SU-DHL-6 (cell line): ENCODE data around the gene ISOC1.

Experiments used
- H2AFZ ChIP-seq: fragments of 200-600 bp; sonication (generic); 2 replicates; pipeline ENCODE4 v1.6.1; 2014; ENCODE audit warnings: low read depth, mild to moderate bottlenecking, moderate library complexity, mixed read lengths, antibody characterized with exemption, low read length; ENCODE audit not compliant: severe bottlenecking
- H3F3A ChIP-seq: fragments of 200-600 bp; shearing (Covaris generic); 2 replicates; pipeline ENCODE4 v1.6.0; 2016; ENCODE audit warnings: antibody characterized with exemption, mild to moderate bottlenecking; ENCODE audit not compliant: insufficient read depth
- H3K27ac ChIP-seq: fragments of 200-600 bp; sonication (generic); 2 replicates; pipeline ENCODE4 v1.5.1; 2016; ENCODE audit warnings: low read depth, mild to moderate bottlenecking, low read length, moderate library complexity, mixed read lengths
- H3K27me3 ChIP-seq: fragments of 200-600 bp; sonication (generic), shearing (Covaris generic); 2 replicates; pipeline ENCODE4 v1.6.0; 2014; ENCODE audit warnings: mild to moderate bottlenecking, low read length
- H3K36me3 ChIP-seq: fragments of 200-600 bp; sonication (generic); 2 replicates; pipeline ENCODE4 v1.6.1; 2014; ENCODE audit warnings: mild to moderate bottlenecking, low read length, mixed read lengths
- H3K4me2 ChIP-seq: fragments of 300-600, 200-600 bp; shearing (Covaris generic), sonication (generic); 2 replicates; pipeline ENCODE4 v1.6.0; 2014; ENCODE audit warnings: low read length, low read depth, mild to moderate bottlenecking; ENCODE audit not compliant: poor library complexity, severe bottlenecking
- H3K4me3 ChIP-seq: fragments of 200-600 bp; sonication (generic); 2 replicates; pipeline ENCODE4 v1.5.1; 2014; ENCODE audit warnings: antibody characterized with exemption, low read length, mild to moderate bottlenecking, mixed read lengths; ENCODE audit not compliant: insufficient read depth, poor library complexity, severe bottlenecking
- H3K79me2 ChIP-seq: fragments of 200-600 bp; sonication (generic); 2 replicates; pipeline ENCODE4 v1.6.1; 2014; ENCODE audit warnings: mild to moderate bottlenecking, low read length, moderate library complexity; ENCODE audit not compliant: insufficient read depth
- H3K9ac ChIP-seq: fragments of 200-600 bp; sonication (generic); 2 replicates; pipeline ENCODE4 v1.7.0; 2014; ENCODE audit warnings: mild to moderate bottlenecking, low read length
- H3K9me2 ChIP-seq: fragments of 200-600 bp; sonication (generic); replicated peaks from 2 replicates; pipeline ENCODE4 v1.6.1; 2014; ENCODE audit warnings: low read length; ENCODE audit not compliant: insufficient read depth
- H3K9me3 ChIP-seq: fragments of 200-600 bp; sonication (generic); 2 replicates; pipeline ENCODE4 v1.6.1; 2014; ENCODE audit warnings: low read length, mixed read lengths; ENCODE audit not compliant: insufficient read depth
- H4K20me1 ChIP-seq: fragments of 200-600 bp; sonication (generic); 2 replicates; pipeline ENCODE4 v1.6.1; 2014; ENCODE audit warnings: low read depth, mild to moderate bottlenecking, antibody characterized with exemption, low read length, moderate library complexity, mixed read lengths
- EZH2phosphoT487 ChIP-seq: fragments of 200-600 bp; sonication (generic), shearing (Covaris generic); conservative IDR thresholded peaks from 2 replicates; pipeline ENCODE4 v1.6.1; 2018; ENCODE audit warnings: mild to moderate bottlenecking, antibody characterized with exemption, low read length, moderate library complexity, mixed read lengths
- TF ChIP-seq, protein P1 (sequence below): fragments of 200-600 bp; sonication (generic); IDR thresholded peaks from one replicate; pipeline ENCODE4 v1.5.1; 2017; ENCODE audit warnings: antibody characterized with exemption, mild to moderate bottlenecking, low read length, moderate library complexity; ENCODE audit not compliant: insufficient read depth, poor library complexity, severe bottlenecking

The ISOC1 gene

DNA sequence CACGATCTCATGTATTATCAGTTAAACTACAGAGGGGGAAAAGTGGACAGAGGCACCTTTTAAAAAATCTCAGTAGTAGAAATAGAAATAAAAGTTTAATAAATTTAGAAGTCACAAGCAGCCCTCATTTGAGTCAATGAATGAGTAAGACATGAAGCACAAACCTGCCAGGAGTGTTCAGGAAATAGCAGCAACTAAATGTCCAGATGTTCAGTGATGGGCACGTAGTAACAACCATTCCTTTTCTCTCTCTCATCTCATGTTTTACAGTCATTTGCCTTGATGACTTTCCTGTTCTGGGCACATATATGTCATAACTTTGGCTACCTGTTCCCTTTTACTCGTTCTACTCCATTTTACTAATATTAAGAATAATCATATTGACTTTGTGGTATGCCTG lies 17.7 kb downstream of the ISOC1 start:
- no peaks in the 10 kb centered on the region for H4K20me1 ChIP-seq
- H3K36me3 ChIP-seq, result peaks cover under 1% of the 10 kb centered on the region; the same call in 1 of the 2 replicates
- H3K27ac ChIP-seq, result no peak overlapping the region
- H3K4me3 ChIP-seq, result no peak overlapping the region
- no peak for TF ChIP-seq EZH2phosphoT487
- TF ChIP-seq, protein P1, sequence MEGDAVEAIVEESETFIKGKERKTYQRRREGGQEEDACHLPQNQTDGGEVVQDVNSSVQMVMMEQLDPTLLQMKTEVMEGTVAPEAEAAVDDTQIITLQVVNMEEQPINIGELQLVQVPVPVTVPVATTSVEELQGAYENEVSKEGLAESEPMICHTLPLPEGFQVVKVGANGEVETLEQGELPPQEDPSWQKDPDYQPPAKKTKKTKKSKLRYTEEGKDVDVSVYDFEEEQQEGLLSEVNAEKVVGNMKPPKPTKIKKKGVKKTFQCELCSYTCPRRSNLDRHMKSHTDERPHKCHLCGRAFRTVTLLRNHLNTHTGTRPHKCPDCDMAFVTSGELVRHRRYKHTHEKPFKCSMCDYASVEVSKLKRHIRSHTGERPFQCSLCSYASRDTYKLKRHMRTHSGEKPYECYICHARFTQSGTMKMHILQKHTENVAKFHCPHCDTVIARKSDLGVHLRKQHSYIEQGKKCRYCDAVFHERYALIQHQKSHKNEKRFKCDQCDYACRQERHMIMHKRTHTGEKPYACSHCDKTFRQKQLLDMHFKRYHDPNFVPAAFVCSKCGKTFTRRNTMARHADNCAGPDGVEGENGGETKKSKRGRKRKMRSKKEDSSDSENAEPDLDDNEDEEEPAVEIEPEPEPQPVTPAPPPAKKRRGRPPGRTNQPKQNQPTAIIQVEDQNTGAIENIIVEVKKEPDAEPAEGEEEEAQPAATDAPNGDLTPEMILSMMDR, result no peak
- H3K9me3 ChIP-seq, result no peaks in the 10 kb centered on the region
- no peaks in the 10 kb centered on the region for H3K27me3 ChIP-seq
- H3K4me2 ChIP-seq, result no peak overlapping the region
- H3F3A ChIP-seq, result no peaks in the 10 kb centered on the region
- no peaks in the 10 kb centered on the region for H3K9me2 ChIP-seq
- no peaks in the 10 kb centered on the region for H3K79me2 ChIP-seq
- H3K9ac ChIP-seq, result no peak overlapping the region
- H2AFZ ChIP-seq, result no peak overlapping the region

GRCh38 chr5:129113867-129114266 lies 19.3 kb downstream of the ISOC1 start:
- Histone ChIP-seq H3K9me3 (no peaks in the 10 kb centered on the region), H3K9ac (no peak overlapping the region), H3F3A (no peaks in the 10 kb centered on the region), H3K4me2 (no peak overlapping the region), H3K27me3 (no peaks in the 10 kb centered on the region), H4K20me1 (no peaks in the 10 kb centered on the region), H3K9me2 (no peaks in the 10 kb centered on the region), H2AFZ (no peak overlapping the region), H3K79me2 (no peaks in the 10 kb centered on the region), H3K4me3 (no peak overlapping the region), H3K27ac (no peak overlapping the region), H3K36me3 (no peaks in the 10 kb centered on the region)
- TF ChIP-seq, protein P1, result no peak
- no peak for TF ChIP-seq EZH2phosphoT487

DNA sequence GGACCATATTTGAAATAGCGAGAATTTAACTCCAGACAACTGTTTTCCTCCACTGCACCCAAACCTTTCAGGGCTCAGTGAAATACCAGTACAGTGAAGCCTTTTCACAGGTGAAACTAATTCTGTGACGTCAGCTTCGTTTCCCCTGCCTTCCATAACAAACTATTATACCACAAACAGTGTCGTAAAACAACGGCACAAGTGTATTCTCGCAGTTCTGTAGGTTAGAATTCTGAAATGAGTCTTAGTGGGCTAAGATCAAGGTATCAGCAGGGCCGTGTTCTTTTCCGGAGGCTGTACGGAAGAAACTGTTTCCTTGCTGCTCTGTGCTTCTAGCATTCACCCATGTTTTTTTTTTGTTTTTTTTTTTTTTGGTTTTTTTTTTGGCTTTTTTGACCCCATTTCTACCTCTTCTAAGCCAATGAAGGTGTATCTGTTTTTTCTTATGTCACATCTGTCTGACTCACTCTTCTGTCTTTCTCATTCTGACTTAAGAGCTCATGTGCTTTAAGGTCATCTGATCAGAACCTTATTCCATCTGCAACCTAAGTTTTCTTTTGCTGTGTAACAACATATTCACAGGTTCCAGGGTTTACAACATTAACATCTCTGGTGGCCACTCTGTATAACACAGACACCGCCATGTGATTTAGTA lies 20.1 kb downstream of the ISOC1 start:
- H3K36me3 ChIP-seq, result no peaks in the 10 kb centered on the region
- H3K79me2 ChIP-seq, result no peaks in the 10 kb centered on the region

More for the DNA sequence above, 20.1 kb downstream of the ISOC1 start:
- no peak overlapping the region for H3K27ac ChIP-seq
- H2AFZ ChIP-seq, result no peak overlapping the region
- no peaks in the 10 kb centered on the region for H3F3A ChIP-seq
- TF ChIP-seq, protein P1, result no peak
- TF ChIP-seq EZH2phosphoT487, result no peak
- H3K4me3 ChIP-seq, result no peak overlapping the region
- no peaks in the 10 kb centered on the region for H3K27me3 ChIP-seq
- H3K9me2 ChIP-seq, result no peaks in the 10 kb centered on the region
- no peaks in the 10 kb centered on the region for H3K9me3 ChIP-seq
- H3K4me2 ChIP-seq, result no peak overlapping the region
- H4K20me1 ChIP-seq, result no peaks in the 10 kb centered on the region
- no peak overlapping the region for H3K9ac ChIP-seq
